Fibroblast of peridontal ligament (primary cell): ENCODE data around the gene R3HDM2.

Experiments
- DNase-seq: peaks from one replicate; pipeline ENCODE4 v3.0.0-alpha.2; 2010; ENCODE audit errors: extremely low read depth

R3HDM2 gene

GRCh38 chr12:57229634-57230380, 201.0 kb downstream of the R3HDM2 start, which contains the start of gene SHMT2:
TSS of gene SHMT2 (plus strand) at chr12:57229711. CDS start at chr12:57229779, 68 bp downstream.
- DNase-seq, result peak; percentile 97

- peak; percentile 43 for DNase-seq
Measured at GRCh38 chr12:57229046-57229633, 201.7 kb downstream of the R3HDM2 start.

- peak; percentile 55 for DNase-seq
Measured at GRCh38 chr12:57227315-57228115, 203.3 kb downstream of the R3HDM2 start.

- no peak for DNase-seq
Measured at GRCh38 chr12:57226588-57227314, 204.1 kb downstream of the R3HDM2 start.

- no peak for DNase-seq
Measured at GRCh38 chr12:57225680-57226210, 205.1 kb downstream of the R3HDM2 start.

GRCh38 chr12:57224973-57225679, 205.7 kb downstream of the R3HDM2 start:
- DNase-seq, result no peak

- no peak for DNase-seq
Measured at GRCh38 chr12:57224278-57224972, 206.4 kb downstream of the R3HDM2 start.

GRCh38 chr12:57223191-57224165, 207.4 kb downstream of the R3HDM2 start:
- no peak for DNase-seq

DNA sequence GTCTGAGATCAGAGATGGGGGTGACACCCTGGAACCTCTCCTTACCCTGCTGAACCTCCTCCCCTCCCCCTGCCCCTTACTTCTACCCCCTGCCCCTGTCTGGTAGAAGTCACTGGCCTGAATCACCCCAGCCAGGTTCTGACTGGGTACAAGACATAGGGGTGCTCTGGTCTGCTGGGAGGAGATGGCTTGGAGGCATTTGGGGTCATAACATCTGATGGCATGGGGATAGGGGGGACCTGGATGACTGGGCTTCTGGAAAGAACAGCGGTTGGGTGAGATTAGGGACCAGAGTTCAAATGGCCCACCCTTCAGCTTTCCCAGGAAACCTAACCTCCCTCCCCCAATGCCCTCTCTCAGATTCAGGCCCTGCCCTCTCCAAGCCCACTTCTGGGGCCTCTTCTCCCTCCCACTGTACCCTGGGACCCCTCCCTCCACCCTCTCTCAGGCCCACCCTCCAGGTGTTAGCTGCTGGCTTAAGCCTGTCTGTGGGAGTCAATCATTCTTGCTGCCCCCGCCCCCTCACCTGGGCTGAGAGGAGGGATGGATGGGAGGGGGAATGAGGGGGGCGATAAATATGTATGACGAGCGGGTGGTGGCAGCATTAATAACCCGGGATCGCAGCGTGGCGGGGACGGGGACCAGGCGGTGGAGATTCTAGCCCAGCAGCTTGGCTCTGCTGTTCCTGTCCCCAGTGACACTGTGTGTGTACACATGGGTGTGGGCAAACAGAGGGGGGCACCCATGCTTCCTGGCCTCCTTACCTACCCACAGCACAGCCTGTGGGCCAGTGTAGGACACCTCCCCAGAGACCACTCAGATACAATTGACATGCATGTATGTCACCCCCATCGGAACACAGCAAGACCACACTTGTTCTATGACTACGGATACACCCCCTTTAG, 208.3 kb downstream of the R3HDM2 start:
- no peak for DNase-seq

- no peak for DNase-seq
Measured at GRCh38 chr12:57221169-57221917, 209.5 kb downstream of the R3HDM2 start.

- no peak for DNase-seq
Measured at GRCh38 chr12:57220770-57221168, 210.1 kb downstream of the R3HDM2 start.

- no peak for DNase-seq
Measured at GRCh38 chr12:57219993-57220754, 210.7 kb downstream of the R3HDM2 start.

GRCh38 chr12:57219205-57219992, 211.4 kb downstream of the R3HDM2 start:
- DNase-seq, result no peak

DNA sequence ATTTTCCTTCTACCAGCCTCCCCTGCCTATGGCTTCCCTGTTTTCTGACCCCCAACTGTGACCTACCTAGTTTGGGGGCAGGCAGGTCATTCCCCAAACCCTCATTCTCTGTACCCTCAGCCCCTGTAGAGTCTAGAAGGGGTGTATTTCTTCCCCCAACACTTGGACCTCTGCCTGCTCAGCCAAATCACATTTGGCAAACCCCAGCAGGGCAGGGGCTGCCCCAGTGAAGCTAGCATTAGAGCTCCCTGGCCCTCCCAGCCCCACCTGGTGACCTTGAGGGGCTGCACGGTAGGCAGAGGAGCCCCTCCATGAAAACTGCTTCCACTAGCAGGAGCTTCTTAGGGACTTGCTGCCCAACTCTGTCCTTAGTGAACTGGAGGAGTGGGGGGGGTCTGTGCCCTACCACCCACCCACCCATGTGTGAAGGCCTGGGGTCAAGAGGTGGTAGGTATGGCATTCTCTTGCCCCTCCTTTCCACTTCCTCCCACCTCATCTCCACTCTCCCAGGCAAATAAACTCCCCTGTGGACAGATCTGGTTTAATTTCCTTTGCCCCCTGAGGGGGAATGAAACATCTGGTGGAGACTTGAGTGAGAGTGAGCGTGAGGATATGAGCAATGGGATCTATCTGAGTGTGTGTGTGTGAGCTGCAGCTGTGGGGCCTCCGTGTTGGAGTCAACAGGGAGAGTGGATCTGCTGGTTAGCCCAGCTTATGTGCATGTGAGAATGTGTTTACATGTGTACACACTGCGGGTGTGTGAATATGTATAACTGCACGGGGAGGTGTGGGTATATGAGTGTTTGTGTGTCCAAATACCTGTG, 212.6 kb downstream of the R3HDM2 start:
- no peak for DNase-seq
